ENCODE data around the gene KNSTRN. TPM values are rescaled to one million over a fixed set of nuclear protein-coding genes. Genes with fewer than 3 reads are reported as not detected.

The KNSTRN gene
- total RNA-seq, 4 donors from 2014 or later: 7.2 to 16.2 (median 9.9) TPM

GRCh38 chr15:40412095-40412759 lies 29.7 kb downstream of the KNSTRN start:
- H3K9me3 ChIP-seq: no peaks in the 10 kb centered on the region
- H3K36me3 ChIP-seq: peaks cover 0 to 99% of the 10 kb centered on the region in 2 donors
- no peak overlapping the region for H3K4me3 ChIP-seq
- TF ChIP-seq EP300 (IDR thresholded peaks at IDR 0.05) (no peak), POLR2AphosphoS5 (IDR thresholded peaks at IDR 0.05) (no peak), CTCF (IDR thresholded peaks at IDR 0.05) (no peak), POLR2A (IDR thresholded peaks at IDR 0.05) (no peak)
- no peaks in the 10 kb centered on the region for H3K27me3 ChIP-seq
- 75% methylated on average over 6 of the region's 7 CpGs; no CpG with 5 or more reads in 1 of the 2 donors for WGBS, 2 donors (ENCODE audit: low coverage in 1 of 2)
- H3K27ac ChIP-seq: no peak overlapping the region
- ATAC-seq: no peak
- H3K4me1 ChIP-seq: peaks cover 0 to 5% (median 0%) of the 10 kb centered on the region in 3 donors

- WGBS, 2 donors (ENCODE audit: low coverage in 1 of 2): 77 to 83% methylated on average over 6 of the region's 9 CpGs
- no peaks in the 10 kb centered on the region for H3K4me1 ChIP-seq
- H3K36me3 ChIP-seq: peaks cover 0 to 100% of the 10 kb centered on the region in 2 donors
- ATAC-seq: no peak
- H3K9me3 ChIP-seq: no peaks in the 10 kb centered on the region
- H3K27me3 ChIP-seq: no peaks in the 10 kb centered on the region
- H3K4me3 ChIP-seq: no peak overlapping the region
- no peak overlapping the region for H3K27ac ChIP-seq
- TF ChIP-seq EP300 (IDR thresholded peaks at IDR 0.05): no peak
- TF ChIP-seq POLR2AphosphoS5 (IDR thresholded peaks at IDR 0.05): no peak
- TF ChIP-seq CTCF (IDR thresholded peaks at IDR 0.05): no peak
- no peak for TF ChIP-seq POLR2A (IDR thresholded peaks at IDR 0.05)
Measured at GRCh38 chr15:40413036-40413435, 30.5 kb downstream of the KNSTRN start.

GRCh38 chr15:40414816-40415215 lies 32.3 kb downstream of the KNSTRN start:
- Histone ChIP-seq H3K36me3 (peaks cover 0 to 97% of the 10 kb centered on the region in 2 donors), H3K4me1 (peaks cover 0 to under 1% (median 0%) of the 10 kb centered on the region in 3 donors), H3K27ac (no peak overlapping the region), H3K9me3 (no peaks in the 10 kb centered on the region), H3K27me3 (no peaks in the 10 kb centered on the region), H3K4me3 (no peak overlapping the region)
- no peak for ATAC-seq
- no peak for TF ChIP-seq POLR2AphosphoS5 (IDR thresholded peaks at IDR 0.05)
- TF ChIP-seq CTCF (IDR thresholded peaks at IDR 0.05): no peak
- TF ChIP-seq POLR2A (IDR thresholded peaks at IDR 0.05): no peak
- TF ChIP-seq EP300 (IDR thresholded peaks at IDR 0.05): no peak
- WGBS, 2 donors (ENCODE audit: low coverage in 1 of 2): no CpG with 5 or more reads among the region's 7 CpGs

- 81% methylated on average over 7 of the region's 10 CpGs; no CpG with 5 or more reads in 1 of the 2 donors for WGBS, 2 donors (ENCODE audit: low coverage in 1 of 2)
- peaks cover 0 to 93% of the 10 kb centered on the region in 2 donors for H3K36me3 ChIP-seq
- TF ChIP-seq EP300 (IDR thresholded peaks at IDR 0.05): no peak
- TF ChIP-seq POLR2AphosphoS5 (IDR thresholded peaks at IDR 0.05): no peak
- TF ChIP-seq CTCF (IDR thresholded peaks at IDR 0.05): no peak
- TF ChIP-seq POLR2A (IDR thresholded peaks at IDR 0.05): no peak
Measured at GRCh38 chr15:40415226-40415625, 32.7 kb downstream of the KNSTRN start.

GRCh38 chr15:40416056-40416455 lies 33.5 kb downstream of the KNSTRN start:
- ATAC-seq: no peak
- TF ChIP-seq POLR2A (IDR thresholded peaks at IDR 0.05) (no peak), POLR2AphosphoS5 (IDR thresholded peaks at IDR 0.05) (no peak)
- Histone ChIP-seq H3K4me1 (peaks cover 0 to 13% (median 0%) of the 10 kb centered on the region in 3 donors), H3K27ac (no peak overlapping the region), H3K36me3 (peaks cover 0 to 85% of the 10 kb centered on the region in 2 donors), H3K4me3 (no peak overlapping the region), H3K9me3 (no peaks in the 10 kb centered on the region), H3K27me3 (no peaks in the 10 kb centered on the region)
- no CpG with 5 or more reads among the region's 14 CpGs for WGBS, 2 donors (ENCODE audit: low coverage in 1 of 2)

More at GRCh38 chr15:40415226-40415625, 32.7 kb downstream of the KNSTRN start:
- no peak overlapping the region for H3K27ac ChIP-seq
- H3K4me3 ChIP-seq: no peak overlapping the region
- no peaks in the 10 kb centered on the region for H3K9me3 ChIP-seq
- H3K27me3 ChIP-seq: no peaks in the 10 kb centered on the region
- peaks cover 0 to 5% (median 0%) of the 10 kb centered on the region in 3 donors for H3K4me1 ChIP-seq
- no peak for ATAC-seq
